ENCODE measurements around the gene FCGR3A. TPM values are rescaled to one million over a fixed set of nuclear protein-coding genes. Genes with fewer than 3 reads are reported as not detected.
A peak's percentile ranks its signal among the peaks of the same experiment; 100 is the strongest.
"Not testable (repeated sequence)": the region's sequence is repeated elsewhere in the genome, so short reads cannot be mapped to it uniquely, and the experiment has no call there.

FCGR3A gene
- total RNA-seq, 2 experiments from 2014 or later, result 0.61 to 1.6 TPM

- H3K4me3 Mint-ChIP-seq; ATAC-seq; H3K36me3 Mint-ChIP-seq; DNase-seq; CTCF ChIA-PET; H3K9me3 Mint-ChIP-seq (ENCODE audit: low read depth); H3K27me3 Mint-ChIP-seq; H3K4me1 Mint-ChIP-seq; H3K27ac Mint-ChIP-seq: not testable (repeated sequence)
Observed at GRCh38 chr1:161512636-161513447, 36.8 kb downstream of the FCGR3A start.

GRCh38 chr1:161511756-161512060 lies 37.9 kb downstream of the FCGR3A start:
- CTCF ChIA-PET, result no interaction called here
- Mint-ChIP-seq H3K9me3 (ENCODE audit: low read depth) (no peaks in the 10 kb centered on the region), H3K27ac (no peak overlapping the region), H3K4me3 (no peak overlapping the region), H3K27me3 (peaks cover 7% of the 10 kb centered on the region), H3K36me3 (peaks cover 2% of the 10 kb centered on the region), H3K4me1 (peaks cover 12% of the 10 kb centered on the region)
- ATAC-seq (no peak), DNase-seq (no peak)

- no peak overlapping the region for H3K4me3 Mint-ChIP-seq
- H3K9me3 Mint-ChIP-seq (ENCODE audit: low read depth), result no peaks in the 10 kb centered on the region
- peaks cover 11% of the 10 kb centered on the region for H3K27me3 Mint-ChIP-seq
- peaks cover 2% of the 10 kb centered on the region for H3K36me3 Mint-ChIP-seq
- DNase-seq (no peak), ATAC-seq (no peak)
- CTCF ChIA-PET, result interaction anchor here (1.3 kb wide), 1 partner anchor 24 kb away, joined by 3 read pairs; no protein-coding TSS in a partner anchor
- peaks cover 17% of the 10 kb centered on the region for H3K4me1 Mint-ChIP-seq
- no peak overlapping the region for H3K27ac Mint-ChIP-seq
Observed at GRCh38 chr1:161511018-161511755, 38.4 kb downstream of the FCGR3A start.

GRCh38 chr1:161510477-161510876 lies 39.1 kb downstream of the FCGR3A start:
- CTCF ChIA-PET, result interaction anchor here (1.3 kb wide), 1 partner anchor 23 kb away, joined by 3 read pairs; no protein-coding TSS in a partner anchor
- H3K9me3 Mint-ChIP-seq (ENCODE audit: low read depth), result no peaks in the 10 kb centered on the region
- H3K27me3 Mint-ChIP-seq, result peaks cover 11% of the 10 kb centered on the region
- H3K36me3 Mint-ChIP-seq, result peaks cover 2% of the 10 kb centered on the region
- H3K4me3 Mint-ChIP-seq, result no peak overlapping the region
- peaks cover 22% of the 10 kb centered on the region for H3K4me1 Mint-ChIP-seq
- H3K27ac Mint-ChIP-seq, result no peak overlapping the region
- ATAC-seq, result peak; percentile 49
- peak; percentile 59 for DNase-seq

- Mint-ChIP-seq H3K9me3 (ENCODE audit: low read depth) (no peaks in the 10 kb centered on the region), H3K27ac (no peak overlapping the region), H3K4me3 (no peak overlapping the region), H3K4me1 (peaks cover 24% of the 10 kb centered on the region), H3K36me3 (no peaks in the 10 kb centered on the region), H3K27me3 (peaks cover 27% of the 10 kb centered on the region)
- no peak for DNase-seq
- no peak for ATAC-seq
- CTCF ChIA-PET, result interaction anchor here (1.0 to 1.2 kb wide), 2 partner anchors 19 to 232 kb away, joined by 3 to 4 read pairs; no protein-coding TSS in a partner anchor
Observed at GRCh38 chr1:161506336-161507223, 43.0 kb downstream of the FCGR3A start.

- Mint-ChIP-seq H3K27me3 (peaks cover 32% of the 10 kb centered on the region), H3K4me3 (no peak overlapping the region), H3K36me3 (no peaks in the 10 kb centered on the region), H3K27ac (no peak overlapping the region), H3K9me3 (ENCODE audit: low read depth) (no peaks in the 10 kb centered on the region), H3K4me1 (peaks cover 23% of the 10 kb centered on the region)
- ATAC-seq, result no peak
- CTCF ChIA-PET, result interaction anchor here (0.7 to 1.0 kb wide), 2 partner anchors 18 to 233 kb away, joined by 3 to 4 read pairs; no protein-coding TSS in a partner anchor
- no peak for DNase-seq
Observed at GRCh38 chr1:161505686-161506085, 43.9 kb downstream of the FCGR3A start.

GRCh38 chr1:161503394-161503748 lies 46.2 kb downstream of the FCGR3A start:
- DNase-seq (no peak), ATAC-seq (no peak)
- Mint-ChIP-seq H3K36me3 (no peaks in the 10 kb centered on the region), H3K27ac (no peak overlapping the region), H3K27me3 (peaks cover 45% of the 10 kb centered on the region), H3K4me1 (peaks cover 30% of the 10 kb centered on the region), H3K9me3 (ENCODE audit: low read depth) (no peaks in the 10 kb centered on the region), H3K4me3 (no peak overlapping the region)
- CTCF ChIA-PET, result interaction anchor here (1.2 kb wide), 1 partner anchor 16 kb away, joined by 3 read pairs; no protein-coding TSS in a partner anchor

- DNase-seq, result no peak
- Mint-ChIP-seq H3K4me1 (peaks cover 30% of the 10 kb centered on the region), H3K4me3 (no peak overlapping the region), H3K27me3 (peaks cover 46% of the 10 kb centered on the region), H3K36me3 (no peaks in the 10 kb centered on the region), H3K9me3 (ENCODE audit: low read depth) (no peaks in the 10 kb centered on the region), H3K27ac (no peak overlapping the region)
- CTCF ChIA-PET, result interaction anchor here (1.2 kb wide), 1 partner anchor 16 kb away, joined by 3 read pairs; no protein-coding TSS in a partner anchor
- ATAC-seq, result no peak
Observed at GRCh38 chr1:161502641-161503393, 46.8 kb downstream of the FCGR3A start.

GRCh38 chr1:161502181-161502580 lies 47.4 kb downstream of the FCGR3A start:
- DNase-seq (no peak), ATAC-seq (no peak)
- no peak overlapping the region for H3K4me3 Mint-ChIP-seq
- no peaks in the 10 kb centered on the region for H3K9me3 Mint-ChIP-seq (ENCODE audit: low read depth)
- H3K27me3 Mint-ChIP-seq, result peaks cover 46% of the 10 kb centered on the region
- H3K27ac Mint-ChIP-seq, result no peak overlapping the region
- H3K4me1 Mint-ChIP-seq, result peaks cover 30% of the 10 kb centered on the region
- H3K36me3 Mint-ChIP-seq, result no peaks in the 10 kb centered on the region
- CTCF ChIA-PET, result interaction anchor here (1.2 kb wide), 1 partner anchor 15 kb away, joined by 3 read pairs; no protein-coding TSS in a partner anchor

GRCh38 chr1:161501234-161501633 lies 48.4 kb downstream of the FCGR3A start:
- Mint-ChIP-seq H3K27ac (no peak overlapping the region), H3K36me3 (no peaks in the 10 kb centered on the region), H3K27me3 (peaks cover 39% of the 10 kb centered on the region), H3K4me3 (no peak overlapping the region), H3K9me3 (ENCODE audit: low read depth) (no peaks in the 10 kb centered on the region), H3K4me1 (peaks cover 22% of the 10 kb centered on the region)
- DNase-seq, result no peak
- no peak for ATAC-seq
- CTCF ChIA-PET, result no interaction called here

- no peaks in the 10 kb centered on the region for H3K36me3 Mint-ChIP-seq
- H3K9me3 Mint-ChIP-seq (ENCODE audit: low read depth), result no peaks in the 10 kb centered on the region
- H3K27me3 Mint-ChIP-seq, result peaks cover 44% of the 10 kb centered on the region
- peaks cover 13% of the 10 kb centered on the region for H3K4me1 Mint-ChIP-seq
- H3K27ac Mint-ChIP-seq, result no peak overlapping the region
- CTCF ChIA-PET, result interaction anchor here (1.0 kb wide), 1 partner anchor 15 kb away, joined by 3 read pairs; no protein-coding TSS in a partner anchor
- ATAC-seq, result peak; percentile 23
- no peak for DNase-seq
- no peak overlapping the region for H3K4me3 Mint-ChIP-seq
Observed at GRCh38 chr1:161499099-161500039, 50.2 kb downstream of the FCGR3A start.

GRCh38 chr1:161498646-161499045 lies 51.0 kb downstream of the FCGR3A start:
- no peak overlapping the region for H3K27ac Mint-ChIP-seq
- H3K4me3 Mint-ChIP-seq, result no peak overlapping the region
- no peaks in the 10 kb centered on the region for H3K36me3 Mint-ChIP-seq
- no peak for DNase-seq
- peaks cover 13% of the 10 kb centered on the region for H3K4me1 Mint-ChIP-seq
- H3K27me3 Mint-ChIP-seq, result peaks cover 44% of the 10 kb centered on the region
- CTCF ChIA-PET, result no interaction called here
- ATAC-seq, result no peak
- no peaks in the 10 kb centered on the region for H3K9me3 Mint-ChIP-seq (ENCODE audit: low read depth)

Measured in activated CD8-positive, alpha-beta memory T cell treated with anti-CD3 and anti-CD28 coated beads, Interleukin-2, amount 10 ng/mL, durations not matched to agents 7 days and 5 days (primary cell).